Prostate gland (tissue), 2 donors: ENCODE results near the gene FSIP1.

Experiments used
- CTCF ChIP-seq, 4 experiments: fragments of 200-600 bp in 2 of 4; fragments of 450-650 bp in 2 of 4; sonication (generic) in 2 of 4; IDR thresholded peaks; 1 replicate in 3 of 4; 2 replicates in 1 of 4; pipeline ENCODE4 v1.5.1; 2016 to 2019; ENCODE audit warnings: antibody characterized with exemption in 4 of 4, mild to moderate bottlenecking in 2 of 4, moderate library complexity in 2 of 4
- POLR2A ChIP-seq: fragments of 450-650 bp; IDR thresholded peaks from one replicate; pipeline ENCODE4 v1.6.1; 2016; ENCODE audit warnings: antibody characterized with exemption, mild to moderate bottlenecking
- POLR2AphosphoS5 ChIP-seq: sonication (generic); formaldehyde crosslinking; IDR thresholded peaks from one replicate; pipeline ENCODE4 v1.6.1; 2017; ENCODE audit warnings: antibody characterized with exemption

GRCh38 chr15:39817892-39818291, 35.3 kb upstream of the FSIP1 start:
- TF ChIP-seq CTCF (IDR thresholded peaks at IDR 0.05) (no peak), POLR2A (no peak), POLR2AphosphoS5 (no peak)
